DOHH2 (cell line): ENCODE results near the gene NOXA1.

Experiments
- EZH2phosphoT487 ChIP-seq: fragments of 200-600 bp; sonication (generic); IDR thresholded peaks from 2 replicates; pipeline ENCODE4 v1.6.1; 2017; ENCODE audit warnings: borderline replicate concordance, mild to moderate bottlenecking, antibody characterized with exemption, low read length, moderate library complexity, mixed read lengths
- TF ChIP-seq, protein P1 (sequence below): fragments of 200-600 bp; sonication (generic); IDR thresholded peaks from one replicate; pipeline ENCODE4 v1.5.1; 2014; ENCODE audit warnings: antibody characterized with exemption, mild to moderate bottlenecking, low read depth, low read length; ENCODE audit not compliant: poor library complexity, severe bottlenecking

DNA sequence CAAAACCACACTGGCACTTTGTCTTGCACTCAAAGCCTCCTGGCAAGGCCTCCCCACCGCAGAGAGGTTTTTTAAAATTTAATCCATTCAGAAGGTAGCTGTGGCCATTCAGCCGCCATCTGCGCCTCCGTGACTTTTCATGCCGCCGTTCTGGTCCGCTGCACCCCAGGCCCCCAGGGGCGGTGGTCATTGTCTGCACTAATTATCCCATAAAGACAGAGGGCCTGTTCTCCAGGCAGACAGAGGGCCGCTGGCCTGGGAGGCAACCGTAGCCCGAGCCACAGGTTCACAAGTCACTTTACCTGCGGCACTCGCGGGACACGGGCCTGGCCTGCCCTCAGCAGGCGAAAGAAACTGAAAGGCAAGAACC, 49.6 kb upstream of the NOXA1 start:
- TF ChIP-seq, protein P1, sequence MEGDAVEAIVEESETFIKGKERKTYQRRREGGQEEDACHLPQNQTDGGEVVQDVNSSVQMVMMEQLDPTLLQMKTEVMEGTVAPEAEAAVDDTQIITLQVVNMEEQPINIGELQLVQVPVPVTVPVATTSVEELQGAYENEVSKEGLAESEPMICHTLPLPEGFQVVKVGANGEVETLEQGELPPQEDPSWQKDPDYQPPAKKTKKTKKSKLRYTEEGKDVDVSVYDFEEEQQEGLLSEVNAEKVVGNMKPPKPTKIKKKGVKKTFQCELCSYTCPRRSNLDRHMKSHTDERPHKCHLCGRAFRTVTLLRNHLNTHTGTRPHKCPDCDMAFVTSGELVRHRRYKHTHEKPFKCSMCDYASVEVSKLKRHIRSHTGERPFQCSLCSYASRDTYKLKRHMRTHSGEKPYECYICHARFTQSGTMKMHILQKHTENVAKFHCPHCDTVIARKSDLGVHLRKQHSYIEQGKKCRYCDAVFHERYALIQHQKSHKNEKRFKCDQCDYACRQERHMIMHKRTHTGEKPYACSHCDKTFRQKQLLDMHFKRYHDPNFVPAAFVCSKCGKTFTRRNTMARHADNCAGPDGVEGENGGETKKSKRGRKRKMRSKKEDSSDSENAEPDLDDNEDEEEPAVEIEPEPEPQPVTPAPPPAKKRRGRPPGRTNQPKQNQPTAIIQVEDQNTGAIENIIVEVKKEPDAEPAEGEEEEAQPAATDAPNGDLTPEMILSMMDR = no peak
- TF ChIP-seq EZH2phosphoT487 = no peak
